H9 (cell line): ENCODE results near the gene ARL8A. TPM values are rescaled to one million over a fixed set of nuclear protein-coding genes. Genes with fewer than 3 reads are reported as not detected.

Experiments
- DNase-seq: peaks from one replicate; pipeline ENCODE4 v3.0.0-alpha.2; 2017
- H2AFZ ChIP-seq: one replicate; pipeline ENCODE4 v1.6.1; 2013; ENCODE audit warnings: mild to moderate bottlenecking, low read length, control low read depth, moderate library complexity
- H2AK5ac ChIP-seq: 2 replicates; pipeline ENCODE4 v1.6.1; 2013; ENCODE audit warnings: low read length, control low read depth, mixed read lengths; ENCODE audit not compliant: insufficient read length
- H2BK120ac ChIP-seq: one replicate; pipeline ENCODE4 v1.6.1; 2013; ENCODE audit warnings: low read depth, mild to moderate bottlenecking, low read length, control low read depth, inconsistent platforms; ENCODE audit not compliant: poor library complexity, severe bottlenecking
- H2BK12ac ChIP-seq: 2 replicates; pipeline ENCODE4 v1.6.1; 2013; ENCODE audit warnings: low read length, control low read depth, mixed read lengths, low read depth; ENCODE audit not compliant: insufficient read length
- H2BK15ac ChIP-seq: 2 replicates; pipeline ENCODE4 v1.6.1; 2013; ENCODE audit warnings: low read depth, low read length, control low read depth
- H2BK20ac ChIP-seq: one replicate; pipeline ENCODE4 v1.6.1; 2013; ENCODE audit warnings: low read depth, mild to moderate bottlenecking, low read length, control low read depth, inconsistent platforms; ENCODE audit not compliant: poor library complexity, severe bottlenecking
- H2BK5ac ChIP-seq: 2 replicates; pipeline ENCODE4 v1.6.1; 2013; ENCODE audit warnings: low read length, control low read depth, mixed read lengths; ENCODE audit not compliant: insufficient read length
- H3K14ac ChIP-seq: 2 replicates; pipeline ENCODE4 v1.6.1; 2013; ENCODE audit warnings: low read length, control low read depth; ENCODE audit not compliant: insufficient read depth
- H3K18ac ChIP-seq: 2 replicates; pipeline ENCODE4 v1.6.1; 2013; ENCODE audit warnings: low read depth, mild to moderate bottlenecking, mixed read lengths, low read length, control low read depth; ENCODE audit not compliant: insufficient read length
- H3K23ac ChIP-seq: 2 replicates; pipeline ENCODE4 v1.6.1; 2013; ENCODE audit warnings: low read length, control low read depth, mixed read lengths, low read depth; ENCODE audit not compliant: insufficient read length
- H3K23me2 ChIP-seq: 2 replicates; pipeline ENCODE4 v1.6.1; 2013; ENCODE audit warnings: low read depth, mild to moderate bottlenecking, mixed read lengths, low read length, control low read depth; ENCODE audit not compliant: insufficient read length, poor library complexity, severe bottlenecking
- H3K27ac ChIP-seq: 2 replicates; pipeline ENCODE4 v1.5.1; 2013; ENCODE audit warnings: low read length, control low read depth, mixed read lengths, low read depth; ENCODE audit not compliant: insufficient read length
- H3K27me3 ChIP-seq: 2 replicates; pipeline ENCODE4 v1.6.1; 2013; ENCODE audit warnings: low read length, control low read depth, inconsistent platforms; ENCODE audit not compliant: insufficient read depth
- H3K4ac ChIP-seq: 2 replicates; pipeline ENCODE4 v1.6.1; 2013; ENCODE audit warnings: low read depth, mild to moderate bottlenecking, control low read depth, inconsistent platforms, low read length, moderate library complexity
- H3K4me1 ChIP-seq: 2 replicates; pipeline ENCODE4 v1.6.1; 2013; ENCODE audit warnings: low read length, control low read depth, inconsistent platforms; ENCODE audit not compliant: insufficient read depth
- H3K4me2 ChIP-seq: 2 replicates; pipeline ENCODE4 v1.6.1; 2013; ENCODE audit warnings: low read length, control low read depth, mixed read lengths; ENCODE audit not compliant: insufficient read length, insufficient read depth
- H3K56ac ChIP-seq: 2 replicates; pipeline ENCODE4 v1.6.1; 2013; ENCODE audit warnings: low read depth, mild to moderate bottlenecking, mixed read lengths, low read length, control low read depth; ENCODE audit not compliant: insufficient read length
- H3K79me1 ChIP-seq: 2 replicates; pipeline ENCODE4 v1.6.1; 2013; ENCODE audit warnings: low read depth, mild to moderate bottlenecking, moderate library complexity, low read length, control low read depth, inconsistent platforms; ENCODE audit not compliant: insufficient read depth, poor library complexity, severe bottlenecking
- H3K79me2 ChIP-seq: 2 replicates; pipeline ENCODE4 v1.6.1; 2013; ENCODE audit warnings: low read length, control low read depth, inconsistent platforms; ENCODE audit not compliant: insufficient read depth
- H3K9ac ChIP-seq: 2 replicates; pipeline ENCODE4 v1.6.1; 2013; ENCODE audit warnings: low read length, control low read depth, mixed read lengths; ENCODE audit not compliant: insufficient read length; ENCODE audit errors: extremely low read depth
- H3K9me3 ChIP-seq: one replicate; pipeline ENCODE4 v1.6.1; 2013; ENCODE audit warnings: low read depth, low read length, inconsistent platforms; ENCODE audit not compliant: control insufficient read depth
- H3T11ph ChIP-seq: one replicate; pipeline ENCODE4 v1.6.1; 2013; ENCODE audit warnings: mild to moderate bottlenecking, low read length, control low read depth, inconsistent platforms
- H4K20me1 ChIP-seq: one replicate; pipeline ENCODE4 v1.6.1; 2013; ENCODE audit not compliant: control insufficient read depth, insufficient read length, insufficient read depth
- H4K5ac ChIP-seq: 2 replicates; pipeline ENCODE4 v1.6.1; 2013; ENCODE audit warnings: low read depth, mild to moderate bottlenecking, mixed read lengths, low read length, control low read depth; ENCODE audit not compliant: insufficient read length
- H4K8ac ChIP-seq: replicated peaks from 2 replicates; pipeline ENCODE4 v1.6.1; 2013; ENCODE audit warnings: low read length, control low read depth, mixed read lengths, low read depth; ENCODE audit not compliant: insufficient read length
- H4K91ac ChIP-seq: 2 replicates; pipeline ENCODE4 v1.6.1; 2013; ENCODE audit warnings: low read depth, mild to moderate bottlenecking, moderate library complexity, mixed read lengths, low read length, control low read depth; ENCODE audit not compliant: insufficient read length
- H3K27ac Mint-ChIP-seq, 3 experiments: 2 replicates in 2 of 3; 3 replicates in 1 of 3; pipeline ENCODE4 v1.8.0; 2020 to 2021; ENCODE audit warnings: mixed read lengths in 3 of 3, mild to moderate bottlenecking in 1 of 3, moderate library complexity in 1 of 3
- H3K27me3 Mint-ChIP-seq: 2 replicates; pipeline ENCODE4 v1.8.0; 2021; ENCODE audit warnings: low read depth, mild to moderate bottlenecking, moderate library complexity, mixed read lengths
- H3K36me3 Mint-ChIP-seq, 3 experiments: 2 replicates in 2 of 3; 3 replicates in 1 of 3; pipeline ENCODE4 v1.8.0; 2020 to 2021; ENCODE audit warnings: low read depth in 3 of 3, mixed read lengths in 3 of 3; ENCODE audit not compliant: insufficient read depth in 1 of 3
- H3K4me1 Mint-ChIP-seq, 2 experiments: 2 replicates each; pipeline ENCODE4 v1.8.0; 2020; ENCODE audit warnings: mixed read lengths in 2 of 2
- H3K4me3 Mint-ChIP-seq, 2 experiments: 2 replicates in 1 of 2; 3 replicates in 1 of 2; pipeline ENCODE4 v1.8.0; 2020 to 2021; ENCODE audit warnings: mild to moderate bottlenecking in 2 of 2, mixed read lengths in 2 of 2, moderate library complexity in 1 of 2
- H3K9me3 Mint-ChIP-seq, 2 experiments: 2 replicates in 1 of 2; 3 replicates in 1 of 2; pipeline ENCODE4 v1.8.0; 2020; ENCODE audit warnings: mild to moderate bottlenecking in 2 of 2, mixed read lengths in 2 of 2, moderate library complexity in 1 of 2
- WGBS: extraction: QIAGEN DNeasy Blood & Tissue Kit; methylation state at CpG from one replicate; pipeline ENCODE4 v1.1.7; 2013; ENCODE audit warnings: missing lambda C conversion rate, low lambda C conversion rate, mixed read lengths; ENCODE audit not compliant: insufficient read length; ENCODE audit errors: extremely low coverage; 5-methylcytosine and 5-hydroxymethylcytosine counted together
- total RNA-seq: library from RNA; stranded (reverse); gene quantifications from 2 replicates; pipeline ENCODE4 v1.2.1, GENCODE V29; 2021
- TF ChIP-seq, protein P1 (sequence below): fragments of 200-600 bp; sonication (generic); conservative IDR thresholded peaks from 3 replicates; pipeline ENCODE4 v1.8.0; 2021; ENCODE audit warnings: antibody characterized with exemption, mild to moderate bottlenecking

The ARL8A gene
- total RNA-seq, 1 experiment from 2014 or later = 67.2 TPM

DNA sequence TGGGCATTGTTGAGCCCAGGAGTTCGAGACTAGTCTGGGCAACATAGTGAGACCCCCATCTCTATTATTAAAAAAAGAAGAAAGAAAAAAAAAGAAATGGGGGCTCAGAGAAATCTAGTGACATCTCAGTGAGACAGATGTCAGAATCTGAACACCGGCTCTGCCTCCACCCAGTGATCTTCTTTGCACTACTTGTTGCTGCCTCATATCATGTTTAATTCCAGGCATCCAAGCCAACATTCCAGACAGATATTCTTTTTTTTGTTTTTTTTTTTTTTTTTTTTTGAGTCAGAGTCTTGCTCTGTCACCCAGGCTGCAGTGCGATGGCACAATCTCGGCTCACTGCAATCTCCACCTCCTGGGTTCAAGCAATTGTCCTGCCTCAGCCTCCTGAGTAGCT lies 5.0 kb upstream of the ARL8A start:
- no peak overlapping the region for H2AFZ ChIP-seq
- no peak overlapping the region for H3K9ac ChIP-seq
- no peak for DNase-seq
- Mint-ChIP-seq H3K27me3 (peaks cover 17% of the 10 kb centered on the region), H3K27ac (no peak overlapping the region), H3K4me1 (peaks cover 15 to 28% of the 10 kb centered on the region in 2 experiments), H3K36me3 (no peaks in the 10 kb centered on the region), H3K4me3 (no peak overlapping the region), H3K9me3 (no peaks in the 10 kb centered on the region)
- H3K23ac ChIP-seq = no peak overlapping the region
- H3K14ac ChIP-seq = no peak overlapping the region
- H3K4me2 ChIP-seq = no peak overlapping the region
- no peak overlapping the region for H2BK5ac ChIP-seq
- no peak overlapping the region for H3K27ac ChIP-seq
- no peaks in the 10 kb centered on the region; the same call in 1 of the 2 replicates for H3K27me3 ChIP-seq
- no peak overlapping the region for H4K8ac ChIP-seq
- H3K9me3 ChIP-seq = no peaks in the 10 kb centered on the region
- no peak overlapping the region for H3T11ph ChIP-seq
- H4K20me1 ChIP-seq = no peaks in the 10 kb centered on the region
- no peak overlapping the region for H4K91ac ChIP-seq
- H2BK12ac ChIP-seq = no peak overlapping the region
- no peak overlapping the region for H3K18ac ChIP-seq
- WGBS = no CpG with 5 or more reads among the region's 4 CpGs
- no peak overlapping the region for H3K56ac ChIP-seq
- H3K4me1 ChIP-seq = peaks cover 3% of the 10 kb centered on the region; the same call in 1 of the 2 replicates
- no peaks in the 10 kb centered on the region for H3K79me1 ChIP-seq
- no peak overlapping the region for H2BK20ac ChIP-seq
- no peak overlapping the region for H3K4ac ChIP-seq
- no peak overlapping the region for H2BK15ac ChIP-seq
- H2AK5ac ChIP-seq = no peak overlapping the region
- H3K79me2 ChIP-seq = no peaks in the 10 kb centered on the region
- no peak overlapping the region for H4K5ac ChIP-seq
- no peak overlapping the region for H2BK120ac ChIP-seq
- TF ChIP-seq, protein P1, sequence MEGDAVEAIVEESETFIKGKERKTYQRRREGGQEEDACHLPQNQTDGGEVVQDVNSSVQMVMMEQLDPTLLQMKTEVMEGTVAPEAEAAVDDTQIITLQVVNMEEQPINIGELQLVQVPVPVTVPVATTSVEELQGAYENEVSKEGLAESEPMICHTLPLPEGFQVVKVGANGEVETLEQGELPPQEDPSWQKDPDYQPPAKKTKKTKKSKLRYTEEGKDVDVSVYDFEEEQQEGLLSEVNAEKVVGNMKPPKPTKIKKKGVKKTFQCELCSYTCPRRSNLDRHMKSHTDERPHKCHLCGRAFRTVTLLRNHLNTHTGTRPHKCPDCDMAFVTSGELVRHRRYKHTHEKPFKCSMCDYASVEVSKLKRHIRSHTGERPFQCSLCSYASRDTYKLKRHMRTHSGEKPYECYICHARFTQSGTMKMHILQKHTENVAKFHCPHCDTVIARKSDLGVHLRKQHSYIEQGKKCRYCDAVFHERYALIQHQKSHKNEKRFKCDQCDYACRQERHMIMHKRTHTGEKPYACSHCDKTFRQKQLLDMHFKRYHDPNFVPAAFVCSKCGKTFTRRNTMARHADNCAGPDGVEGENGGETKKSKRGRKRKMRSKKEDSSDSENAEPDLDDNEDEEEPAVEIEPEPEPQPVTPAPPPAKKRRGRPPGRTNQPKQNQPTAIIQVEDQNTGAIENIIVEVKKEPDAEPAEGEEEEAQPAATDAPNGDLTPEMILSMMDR = no peak
- peaks cover 8% of the 10 kb centered on the region for H3K23me2 ChIP-seq
